GM19455 (cell line): ENCODE measurements around the gene SH3GL1.

Source experiments
- ATAC-seq: cut with Tn5 transposase; IDR thresholded peaks from one replicate; pipeline ENCODE4 v1.9.1; 2021; ENCODE audit not compliant: unreplicated experiment

Gene SH3GL1

GRCh38 chr19:4376991-4377781 lies 23.2 kb downstream of the SH3GL1 start:
- no peak for ATAC-seq

GRCh38 chr19:4376671-4376990 lies 23.7 kb downstream of the SH3GL1 start:
- no peak for ATAC-seq

GRCh38 chr19:4376028-4376670 lies 24.2 kb downstream of the SH3GL1 start:
- no peak for ATAC-seq

GRCh38 chr19:4375164-4376027 lies 25.0 kb downstream of the SH3GL1 start:
- ATAC-seq = no peak

GRCh38 chr19:4374498-4375163 lies 25.7 kb downstream of the SH3GL1 start:
- ATAC-seq = no peak

- no peak for ATAC-seq
Observed at GRCh38 chr19:4373601-4374497, 26.5 kb downstream of the SH3GL1 start.

GRCh38 chr19:4373013-4373367 lies 27.4 kb downstream of the SH3GL1 start:
- no peak for ATAC-seq

- ATAC-seq = no peak
Observed at GRCh38 chr19:4372165-4373012, 28.0 kb downstream of the SH3GL1 start.

- ATAC-seq = no peak
Observed at GRCh38 chr19:4371247-4372164, 28.8 kb downstream of the SH3GL1 start.

- ATAC-seq = no peak
Observed at GRCh38 chr19:4370418-4371041, 29.8 kb downstream of the SH3GL1 start.

- ATAC-seq = peak; percentile 42
Observed at GRCh38 chr19:4369888-4370260, 30.5 kb downstream of the SH3GL1 start.

GRCh38 chr19:4369109-4369887 lies 31.0 kb downstream of the SH3GL1 start:
- ATAC-seq = peak; percentile 36

GRCh38 chr19:4368128-4368820 lies 32.1 kb downstream of the SH3GL1 start:
- ATAC-seq = no peak

- ATAC-seq = no peak
Observed at GRCh38 chr19:4367781-4368127, 32.6 kb downstream of the SH3GL1 start.

- ATAC-seq = no peak
Observed at GRCh38 chr19:4367336-4367723, 33.0 kb downstream of the SH3GL1 start.

GRCh38 chr19:4366666-4367335 lies 33.5 kb downstream of the SH3GL1 start:
- ATAC-seq = no peak
